Keratinocyte (primary cell): ENCODE results near the gene ATG10. TPM values are rescaled to one million over a fixed set of nuclear protein-coding genes. Genes with fewer than 3 reads are reported as not detected.
A peak's percentile ranks its signal among the peaks of the same experiment; 100 is the strongest.

Experiments used
- DNase-seq: peaks from one replicate; pipeline ENCODE4 v3.0.0-alpha.2; 2011; ENCODE audit warnings: low read depth, missing footprints, low spot score
- FAIRE-seq: peaks from 2 replicates; lab custom pipeline; 2011; peaks lifted over from hg19 to GRCh38; lab: Jason Lieb, UNC
- H2AFZ ChIP-seq: 2 replicates; pipeline ENCODE4 v1.6.0; 2012; ENCODE audit warnings: low read length, control low read depth, inconsistent platforms; ENCODE audit not compliant: control insufficient read depth
- H3K27ac ChIP-seq: 2 replicates; pipeline ENCODE4 v1.5.1; 2011; ENCODE audit warnings: low read length; ENCODE audit not compliant: control insufficient read depth, insufficient read depth
- H3K27me3 ChIP-seq: 3 replicates; pipeline ENCODE4 v1.6.0; 2011; ENCODE audit warnings: low read length; ENCODE audit not compliant: control insufficient read depth, insufficient read depth; ENCODE audit errors: extremely low read depth
- H3K36me3 ChIP-seq, 2 experiments: 2 replicates in 1 of 2; 3 replicates in 1 of 2; pipeline ENCODE4 v1.5.1; 2011; ENCODE audit warnings: low read length in 2 of 2, mild to moderate bottlenecking in 1 of 2; ENCODE audit not compliant: control insufficient read depth in 2 of 2, insufficient read depth in 2 of 2; ENCODE audit errors: extremely low read depth in 1 of 2
- H3K4me1 ChIP-seq: 3 replicates; pipeline ENCODE4 v1.5.1; 2011; ENCODE audit warnings: low read length; ENCODE audit not compliant: control insufficient read depth, insufficient read depth; ENCODE audit errors: extremely low read depth
- H3K4me2 ChIP-seq: 3 replicates; pipeline ENCODE4 v1.6.0; 2011; ENCODE audit warnings: low read depth, low read length; ENCODE audit not compliant: control insufficient read depth, insufficient read depth; ENCODE audit errors: extremely low read depth
- H3K4me3 ChIP-seq, 3 experiments: fragments of 200-600 bp in 1 of 3; sonication (generic) in 1 of 3; 2 replicates in 2 of 3; 3 replicates in 1 of 3; pipeline ENCODE4 v1.5.1; 2011 to 2016; ENCODE audit warnings: low read length in 3 of 3, mild to moderate bottlenecking in 3 of 3, control low read depth in 2 of 3, inconsistent platforms in 1 of 3, low read depth in 1 of 3, mixed read lengths in 1 of 3, mixed run types in 1 of 3, moderate library complexity in 1 of 3; ENCODE audit not compliant: control insufficient read depth in 2 of 3, insufficient read depth in 2 of 3; ENCODE audit errors: extremely low read depth in 1 of 3
- H3K79me2 ChIP-seq: 2 replicates; pipeline ENCODE4 v1.6.0; 2012; ENCODE audit warnings: low read length; ENCODE audit not compliant: control insufficient read depth, insufficient read depth
- H3K9ac ChIP-seq: 3 replicates; pipeline ENCODE4 v1.6.0; 2011; ENCODE audit warnings: low read length; ENCODE audit not compliant: control insufficient read depth, insufficient read depth; ENCODE audit errors: extremely low read depth
- H3K9me1 ChIP-seq: 3 replicates; pipeline ENCODE4 v1.6.0; 2011; ENCODE audit warnings: low read length; ENCODE audit not compliant: control insufficient read depth, insufficient read depth; ENCODE audit errors: extremely low read depth
- H3K9me3 ChIP-seq: 2 replicates; pipeline ENCODE4 v1.5.1; 2012; ENCODE audit warnings: low read depth, low read length; ENCODE audit not compliant: control insufficient read depth
- H4K20me1 ChIP-seq: 3 replicates; pipeline ENCODE4 v1.6.0; 2011; ENCODE audit warnings: low read length; ENCODE audit not compliant: control insufficient read depth, insufficient read depth; ENCODE audit errors: extremely low read depth
- EZH2 ChIP-seq: IDR thresholded peaks from one replicate; pipeline ENCODE4 v1.6.1; 2012; ENCODE audit warnings: inconsistent platforms, mild to moderate bottlenecking, low read length, moderate library complexity
- dilution Hi-C: fragments of 300-500 bp; cut with MboI; formaldehyde crosslinking; loops from one replicate; pipeline ENCODE4 v1.7.0; 2020; ENCODE audit warnings: low sequenced_read_pairs; ENCODE audit not compliant: extremely low pct_ligation_motif_present
- polyA plus RNA-seq, 5 experiments: library from polyadenylated mRNA; depleted of rRNA in 3 of 5; stranded (reverse) in 3 of 5; stranded (forward) in 1 of 5; unstranded in 1 of 5; fragments of >200 nt; gene quantifications; 1 replicate in 1 of 5; 2 replicates in 3 of 5; 3 replicates in 1 of 5; pipeline versions ENCODE4 v1.2.1 to v1.2.3, GENCODE V29; 2011 to 2012; ENCODE audit warnings: missing spikeins in 2 of 5, low read depth in 1 of 5, low replicate concordance in 1 of 5
- TF ChIP-seq, protein P1 (sequence below), 3 experiments: IDR thresholded peaks in 1 of 3; conservative IDR thresholded peaks in 1 of 3; optimal IDR thresholded peaks in 1 of 3; 2 replicates in 2 of 3; 3 replicates in 1 of 3; pipeline versions ENCODE3 to v1.5.1; 2011; ENCODE audit warnings: low read length in 3 of 3, mild to moderate bottlenecking in 3 of 3, moderate library complexity in 2 of 3, control low read depth in 1 of 3, inconsistent platforms in 1 of 3; ENCODE audit not compliant: insufficient read depth in 2 of 3; ENCODE audit errors: extremely low read depth in 1 of 3

Gene ATG10
- polyA plus RNA-seq, 1 donor (not counting 4 experiments of a cell fraction or from before 2014, with no cell fraction given) = 5.4 TPM

DNA sequence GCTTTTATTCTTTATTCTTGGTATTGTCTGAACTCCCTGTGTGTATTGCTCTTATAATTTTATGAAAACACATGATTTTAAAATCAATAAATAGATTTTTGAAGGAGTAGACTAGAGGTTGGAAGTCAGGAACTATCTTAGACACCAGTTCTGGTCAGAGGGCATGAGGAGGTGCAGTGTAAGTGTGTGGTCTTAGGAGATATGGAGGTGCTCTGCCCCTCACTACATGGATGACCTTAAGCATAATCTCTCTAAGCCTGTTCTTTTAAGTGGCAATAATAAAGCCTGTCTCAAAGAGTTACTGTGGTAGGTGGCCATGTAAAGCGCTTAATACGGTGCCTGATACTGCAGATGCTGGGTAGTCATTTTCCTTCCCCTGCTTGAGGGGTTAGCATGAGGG lies 272.3 kb downstream of the ATG10 start:
- no peaks in the 10 kb centered on the region for H3K27me3 ChIP-seq
- H4K20me1 ChIP-seq = no peaks in the 10 kb centered on the region
- dilution Hi-C loops = no loop called here
- H3K4me3 ChIP-seq = no peak overlapping the region
- H3K9ac ChIP-seq = no peak overlapping the region
- no peak overlapping the region for H2AFZ ChIP-seq
- no peak overlapping the region for H3K4me2 ChIP-seq
- no peak for TF ChIP-seq EZH2
- TF ChIP-seq, protein P1, sequence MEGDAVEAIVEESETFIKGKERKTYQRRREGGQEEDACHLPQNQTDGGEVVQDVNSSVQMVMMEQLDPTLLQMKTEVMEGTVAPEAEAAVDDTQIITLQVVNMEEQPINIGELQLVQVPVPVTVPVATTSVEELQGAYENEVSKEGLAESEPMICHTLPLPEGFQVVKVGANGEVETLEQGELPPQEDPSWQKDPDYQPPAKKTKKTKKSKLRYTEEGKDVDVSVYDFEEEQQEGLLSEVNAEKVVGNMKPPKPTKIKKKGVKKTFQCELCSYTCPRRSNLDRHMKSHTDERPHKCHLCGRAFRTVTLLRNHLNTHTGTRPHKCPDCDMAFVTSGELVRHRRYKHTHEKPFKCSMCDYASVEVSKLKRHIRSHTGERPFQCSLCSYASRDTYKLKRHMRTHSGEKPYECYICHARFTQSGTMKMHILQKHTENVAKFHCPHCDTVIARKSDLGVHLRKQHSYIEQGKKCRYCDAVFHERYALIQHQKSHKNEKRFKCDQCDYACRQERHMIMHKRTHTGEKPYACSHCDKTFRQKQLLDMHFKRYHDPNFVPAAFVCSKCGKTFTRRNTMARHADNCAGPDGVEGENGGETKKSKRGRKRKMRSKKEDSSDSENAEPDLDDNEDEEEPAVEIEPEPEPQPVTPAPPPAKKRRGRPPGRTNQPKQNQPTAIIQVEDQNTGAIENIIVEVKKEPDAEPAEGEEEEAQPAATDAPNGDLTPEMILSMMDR (optimal IDR thresholded peaks at IDR 0.05 in 1 of 3, IDR thresholded peaks at IDR 0.05 in 1 of 3, conservative IDR thresholded peaks at IDR 0.05 in 1 of 3; ENCODE audit: extremely low read depth in 1 of 3, insufficient read depth in 2 of 3, low read length in 3 of 3) = no peak
- H3K36me3 ChIP-seq = no peaks in the 10 kb centered on the region
- no peaks in the 10 kb centered on the region for H3K79me2 ChIP-seq
- H3K27ac ChIP-seq = no peak overlapping the region
- FAIRE-seq (peak; percentile 39), DNase-seq (no peak)
- no peaks in the 10 kb centered on the region for H3K9me1 ChIP-seq
- H3K9me3 ChIP-seq = no peaks in the 10 kb centered on the region
- H3K4me1 ChIP-seq = no peaks in the 10 kb centered on the region

DNA sequence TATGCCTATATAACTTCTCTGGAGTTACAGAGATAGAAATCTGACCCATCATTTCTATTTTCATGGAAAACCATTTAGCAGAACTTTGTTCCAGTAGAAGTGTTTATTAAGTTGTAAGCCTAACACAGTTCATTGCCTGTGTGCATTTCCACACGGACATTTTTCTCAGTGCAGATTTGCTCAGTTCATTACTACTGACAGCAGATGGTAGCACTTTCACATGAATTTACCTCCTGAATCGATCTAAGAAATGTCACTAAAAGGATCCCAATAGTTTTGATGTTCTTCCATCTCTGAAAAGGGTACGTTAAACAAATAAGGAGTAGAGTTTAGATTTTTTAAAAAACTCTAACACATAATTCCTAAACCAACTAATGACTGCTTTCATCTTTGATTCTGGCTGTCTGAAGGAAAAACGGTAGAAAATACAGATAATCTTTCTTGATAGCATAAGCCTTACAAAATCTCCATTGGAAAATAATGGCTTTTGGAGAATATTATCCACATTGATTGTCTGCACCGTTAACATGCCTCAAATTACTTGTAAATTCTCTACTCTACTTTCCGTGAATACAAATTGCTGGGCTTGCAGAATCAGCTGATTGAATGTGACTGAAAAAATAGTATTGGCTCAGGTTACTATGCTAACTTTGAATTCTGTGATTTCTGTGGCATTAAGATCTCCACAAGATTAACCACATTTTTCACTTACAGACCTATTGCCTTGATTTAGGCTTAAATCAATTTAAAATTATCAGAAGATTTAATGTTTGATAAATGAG lies 273.2 kb downstream of the ATG10 start:
- Histone ChIP-seq H3K27me3 (no peaks in the 10 kb centered on the region), H3K9me3 (no peaks in the 10 kb centered on the region), H2AFZ (no peak overlapping the region), H3K4me3 (no peak overlapping the region), H3K36me3 (no peaks in the 10 kb centered on the region), H3K27ac (no peak overlapping the region), H3K9me1 (no peaks in the 10 kb centered on the region), H3K4me2 (no peak overlapping the region), H4K20me1 (no peaks in the 10 kb centered on the region), H3K9ac (no peak overlapping the region), H3K4me1 (no peaks in the 10 kb centered on the region), H3K79me2 (no peaks in the 10 kb centered on the region)
- dilution Hi-C loops = no loop called here
- TF ChIP-seq EZH2 = no peak
- TF ChIP-seq, protein P1 (optimal IDR thresholded peaks at IDR 0.05 in 1 of 3, IDR thresholded peaks at IDR 0.05 in 1 of 3, conservative IDR thresholded peaks at IDR 0.05 in 1 of 3; ENCODE audit: extremely low read depth in 1 of 3, insufficient read depth in 2 of 3, low read length in 3 of 3) = no peak
- DNase-seq (no peak), FAIRE-seq (no peak)
